H4 (cell line): ENCODE results near the gene PHETA1. TPM values are rescaled to one million over a fixed set of nuclear protein-coding genes. Genes with fewer than 3 reads are reported as not detected.
A peak's percentile ranks its signal among the peaks of the same experiment; 100 is the strongest.

Experiments used
- DNase-seq: peaks from one replicate; pipeline ENCODE4 v3.0.0-alpha.2; 2015; ENCODE audit warnings: low spot score
- total RNA-seq: library from RNA; depleted of rRNA; stranded (reverse); fragments of >200 nt; shearing (Covaris generic); gene quantifications from 2 replicates; pipeline ENCODE4 v1.2.3, GENCODE V29; 2014; rRNA removed

The PHETA1 gene, protein sequence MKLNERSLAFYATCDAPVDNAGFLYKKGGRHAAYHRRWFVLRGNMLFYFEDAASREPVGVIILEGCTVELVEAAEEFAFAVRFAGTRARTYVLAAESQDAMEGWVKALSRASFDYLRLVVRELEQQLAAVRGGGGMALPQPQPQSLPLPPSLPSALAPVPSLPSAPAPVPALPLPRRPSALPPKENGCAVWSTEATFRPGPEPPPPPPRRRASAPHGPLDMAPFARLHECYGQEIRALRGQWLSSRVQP
- total RNA-seq: 2.1 and 3.5 TPM in 2 replicates

DNA sequence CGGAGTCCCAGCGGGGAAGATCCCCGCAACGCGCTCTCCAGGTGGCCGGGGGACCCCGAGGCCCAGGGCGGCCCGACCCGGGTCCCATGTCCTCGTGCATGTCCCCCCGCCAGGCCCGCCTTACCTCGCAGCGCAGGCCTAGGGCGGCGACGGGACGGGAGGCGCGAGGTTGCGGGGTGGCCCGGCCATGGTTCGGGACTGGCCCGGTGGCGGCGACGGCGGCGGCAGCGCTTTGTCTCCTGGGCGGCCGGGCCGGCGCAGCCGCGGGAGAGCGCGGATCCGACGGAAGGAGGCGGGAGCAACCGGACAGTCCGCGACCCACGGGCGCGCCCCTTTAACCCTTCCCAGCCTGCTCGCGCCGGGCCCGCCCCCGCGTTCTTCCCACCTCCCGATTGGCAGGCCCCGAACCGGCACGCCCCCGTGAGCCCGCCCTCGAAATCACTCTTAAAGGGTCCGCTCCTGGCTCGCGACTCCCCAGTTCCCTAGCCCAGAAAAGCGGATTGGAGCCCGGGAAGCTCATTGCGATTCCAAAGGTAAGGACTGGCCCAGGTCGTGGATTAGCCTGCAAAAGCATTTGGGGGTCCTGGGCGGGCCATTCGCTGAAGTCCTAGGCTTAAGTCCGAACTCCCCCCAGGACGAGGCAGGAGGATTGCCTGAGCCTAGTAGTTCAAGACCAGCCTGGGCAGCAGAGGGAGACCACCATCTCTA is at the start of gene PHETA1:
Gene PHETA1, minus strand, starts transcription at position 308 of the 708 bp plus-strand sequence. CDS start 5,668 bp downstream, outside the sequence.
- peak; percentile 73 for DNase-seq

DNA sequence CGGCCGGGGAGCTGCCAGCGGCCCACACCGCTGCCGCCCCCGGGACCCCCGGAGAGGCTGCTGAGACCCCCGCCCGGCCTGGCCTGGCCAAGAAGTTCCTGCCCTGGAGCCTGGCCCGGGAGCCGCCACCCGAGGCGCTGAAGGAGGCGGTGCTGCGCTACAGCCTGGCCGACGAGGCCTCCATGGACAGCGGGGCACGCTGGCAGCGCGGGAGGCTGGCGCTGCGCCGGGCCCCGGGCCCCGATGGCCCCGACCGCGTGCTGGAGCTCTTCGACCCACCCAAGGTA is 49.6 kb upstream of the PHETA1 start:
- DNase-seq: no peak

DNA sequence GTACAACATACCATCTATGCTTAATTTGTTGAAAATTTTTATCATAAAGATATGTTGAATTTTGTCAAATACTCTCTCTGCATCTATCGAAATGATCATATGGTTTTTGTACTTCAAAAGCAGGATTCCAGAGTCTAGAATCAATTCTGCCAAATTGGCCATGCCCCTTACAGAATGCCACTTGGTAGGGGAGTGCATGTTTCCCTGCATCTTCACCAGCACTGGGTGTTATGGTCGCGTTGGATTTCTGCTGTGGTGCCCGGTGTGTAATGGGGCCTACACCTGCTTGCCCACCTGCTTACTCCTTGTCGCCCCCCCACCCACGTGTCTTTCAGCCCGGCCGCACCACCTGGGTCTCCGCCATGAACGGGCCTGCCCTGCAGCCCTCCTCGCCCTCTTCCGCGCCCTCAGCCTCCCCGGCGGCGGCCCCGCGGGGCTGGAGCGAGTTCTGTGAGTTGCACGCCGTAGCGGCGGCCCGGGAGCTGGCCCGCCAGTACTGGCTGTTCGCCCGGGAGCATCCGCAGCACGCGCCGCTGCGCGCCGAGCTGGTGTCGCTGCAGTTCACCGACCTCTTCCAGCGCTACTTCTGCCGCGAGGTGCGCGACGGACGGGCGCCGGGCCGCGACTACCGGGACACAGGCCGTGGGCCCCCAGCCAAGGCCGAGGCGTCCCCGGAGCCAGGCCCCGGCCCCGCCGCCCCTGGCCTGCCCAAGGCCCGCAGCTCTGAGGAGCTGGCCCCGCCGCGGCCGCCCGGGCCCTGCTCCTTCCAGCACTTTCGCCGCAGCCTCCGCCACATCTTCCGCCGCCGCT is 49.1 kb upstream of the PHETA1 start:
- DNase-seq: no peak

DNA sequence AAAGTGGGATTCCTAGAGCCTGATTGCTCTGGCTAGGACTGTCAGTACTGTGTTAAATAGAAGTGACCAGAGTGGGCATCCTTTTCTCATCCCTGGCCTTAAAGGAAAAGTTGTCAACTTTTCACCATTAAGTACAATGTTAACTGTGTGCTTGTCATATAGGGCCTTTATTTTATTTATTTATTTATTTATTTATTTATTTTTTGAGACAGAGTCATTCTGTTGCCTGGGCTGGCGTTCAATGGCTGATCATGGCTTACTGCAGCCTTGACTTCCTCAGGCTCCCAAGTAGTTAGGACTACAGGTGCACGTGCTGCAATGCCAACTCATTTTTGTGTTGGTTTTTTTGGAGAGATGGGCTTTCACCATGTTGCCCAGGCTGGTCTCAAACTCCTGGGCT is 48.4 kb upstream of the PHETA1 start:
- DNase-seq: no peak

DNA sequence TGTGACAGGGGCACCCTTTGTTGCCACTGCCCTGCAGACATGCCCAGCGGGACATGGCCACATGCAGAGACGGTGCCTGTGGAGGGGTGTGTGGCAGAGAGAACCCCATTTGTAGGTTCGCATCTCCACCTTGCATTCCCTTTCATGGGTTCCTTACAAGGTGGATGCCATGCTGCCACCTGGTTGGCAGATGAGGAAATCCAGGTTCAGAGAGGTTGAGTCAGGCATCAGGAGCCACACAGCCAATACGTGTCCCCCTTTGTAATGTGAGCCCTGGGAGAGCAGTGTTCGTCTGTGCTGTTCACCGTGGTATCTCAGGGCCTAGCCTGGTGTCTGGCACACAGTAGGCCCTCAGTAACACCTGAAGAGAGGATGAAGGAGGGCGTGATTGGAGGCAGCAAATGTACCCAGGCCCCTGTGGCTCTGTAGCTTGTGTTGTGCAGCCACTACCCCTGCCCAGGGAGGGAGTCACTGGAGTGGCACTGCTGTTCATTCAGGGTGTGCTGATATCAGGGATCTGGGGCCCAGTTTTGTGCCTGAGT is 45.9 kb upstream of the PHETA1 start:
- DNase-seq: no peak

DNA sequence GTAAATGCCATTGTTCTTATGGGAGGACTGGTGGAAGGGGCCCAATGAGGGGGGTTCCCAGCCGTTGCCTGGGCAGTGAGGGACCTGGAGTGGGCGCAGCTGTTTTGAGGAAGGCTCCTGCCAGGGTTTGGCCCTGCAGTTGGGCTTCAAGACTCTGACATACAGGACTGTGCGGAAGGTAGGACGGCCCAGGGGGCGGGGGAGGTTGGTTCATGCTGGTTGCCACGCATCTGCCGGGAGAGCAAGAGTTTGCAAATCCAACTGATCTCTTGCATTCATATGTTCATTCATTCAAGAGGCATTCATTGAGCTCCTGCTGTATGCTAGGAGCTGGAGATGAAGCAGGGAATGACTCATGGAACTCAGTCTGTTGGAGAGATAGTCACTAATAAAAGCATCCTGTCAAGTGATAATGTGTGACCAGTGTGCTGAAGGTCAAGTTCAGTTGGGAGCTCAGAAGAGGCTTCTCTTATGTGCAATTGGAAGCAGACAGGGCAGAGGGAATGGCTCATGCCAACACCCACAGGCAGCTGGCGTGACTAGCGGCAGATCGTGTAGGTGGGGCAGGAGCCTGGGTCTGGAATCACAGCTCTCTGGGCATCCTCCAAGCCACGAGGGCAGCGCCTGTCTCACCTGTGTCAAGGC is 44.7 kb upstream of the PHETA1 start:
- no peak for DNase-seq

DNA sequence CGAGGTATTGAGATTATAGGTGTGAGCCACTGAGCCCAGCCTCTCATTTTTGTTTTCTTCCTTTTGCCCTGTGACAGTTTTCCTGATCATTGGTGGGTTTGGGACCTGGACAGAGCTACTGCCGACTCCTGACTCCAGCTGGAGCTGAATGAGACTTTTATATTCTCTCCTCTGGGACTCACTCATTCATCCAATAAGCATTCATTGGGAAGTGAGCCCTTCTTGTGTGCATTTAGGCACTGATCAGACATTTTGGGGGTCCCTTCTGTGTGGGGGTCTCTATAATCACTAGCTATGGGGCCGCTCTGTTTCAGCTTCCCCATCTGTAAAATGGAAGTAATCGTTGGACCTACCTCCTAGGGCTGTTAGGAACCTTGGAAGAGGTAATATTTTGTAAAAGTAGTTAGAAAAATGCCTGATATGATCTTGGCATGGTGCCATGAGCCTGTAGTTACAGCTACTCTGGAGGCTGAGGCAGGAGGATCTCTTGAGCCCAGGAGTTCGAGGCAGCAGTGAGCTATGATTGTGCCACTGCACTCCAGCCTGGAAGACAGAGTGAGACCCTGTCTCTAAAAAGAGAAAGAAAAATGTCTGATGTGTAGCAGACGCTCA is 44.0 kb upstream of the PHETA1 start:
- DNase-seq: no peak

DNA sequence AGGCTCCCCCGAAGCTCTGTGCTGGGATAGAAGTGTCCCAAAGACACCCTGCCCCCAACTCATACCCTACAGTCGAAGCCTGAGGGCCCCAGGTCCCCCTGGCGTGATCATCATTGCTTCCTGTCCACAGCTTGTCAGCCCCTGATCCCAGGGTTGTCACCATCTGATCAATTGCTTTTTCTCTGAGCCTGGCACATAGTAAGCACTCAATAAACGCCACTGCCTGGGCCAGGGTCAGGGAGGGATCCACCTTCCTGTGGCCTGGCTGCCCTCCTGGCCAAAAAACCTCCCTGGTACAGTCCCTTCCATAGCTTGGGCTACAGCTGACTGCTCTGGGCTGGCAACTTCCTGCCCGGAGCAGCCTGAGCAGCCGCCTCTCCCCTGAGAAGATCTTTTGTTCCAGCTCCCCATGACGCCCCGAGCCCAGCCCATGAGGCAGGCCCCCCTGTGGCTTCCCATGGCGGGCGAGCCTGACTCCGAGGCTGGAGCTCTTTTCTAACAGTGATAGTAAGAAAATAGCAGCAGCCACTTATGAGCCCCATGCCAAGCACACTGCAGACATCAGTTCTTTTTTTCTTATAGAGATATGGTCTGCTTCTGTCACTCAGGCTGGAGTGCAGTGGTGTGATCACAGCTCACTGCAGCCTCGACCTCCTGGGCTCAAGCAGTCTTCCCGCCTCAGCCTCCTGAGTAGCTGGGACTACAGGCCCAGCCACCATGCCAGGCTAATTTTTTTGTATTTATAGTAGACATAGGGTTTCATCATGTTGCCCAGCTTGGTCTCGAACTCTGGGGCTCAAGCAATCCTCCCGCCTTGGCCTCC is 43.3 kb upstream of the PHETA1 start:
- no peak for DNase-seq

DNA sequence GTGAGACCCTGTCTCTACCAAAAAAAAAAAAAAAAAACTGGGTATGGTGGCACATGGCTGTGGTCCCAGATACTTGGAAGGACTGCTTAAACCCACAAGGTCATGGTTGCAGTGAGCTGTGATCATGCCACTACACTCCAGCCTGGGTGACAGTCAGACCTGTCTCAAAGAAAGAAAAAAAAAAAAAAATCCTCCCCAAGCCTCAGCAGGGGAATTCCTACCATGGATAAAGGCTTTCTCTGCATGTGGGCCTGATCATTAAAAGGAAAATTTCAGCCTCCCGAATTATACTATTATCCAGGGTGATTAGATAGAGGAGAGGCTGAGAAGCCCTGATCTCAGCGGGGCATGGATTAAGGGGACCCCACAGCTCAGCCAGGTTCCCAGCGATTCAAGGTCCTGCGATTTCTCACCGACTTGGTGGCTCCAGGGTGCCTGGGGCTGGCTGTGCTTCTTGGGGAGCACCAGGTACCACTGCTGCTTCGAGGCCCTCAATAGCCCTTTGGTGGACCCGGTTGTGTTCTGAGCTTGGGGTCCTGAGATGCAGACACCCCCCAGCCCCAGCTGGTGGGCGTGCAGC is 42.4 kb upstream of the PHETA1 start:
- DNase-seq: no peak

DNA sequence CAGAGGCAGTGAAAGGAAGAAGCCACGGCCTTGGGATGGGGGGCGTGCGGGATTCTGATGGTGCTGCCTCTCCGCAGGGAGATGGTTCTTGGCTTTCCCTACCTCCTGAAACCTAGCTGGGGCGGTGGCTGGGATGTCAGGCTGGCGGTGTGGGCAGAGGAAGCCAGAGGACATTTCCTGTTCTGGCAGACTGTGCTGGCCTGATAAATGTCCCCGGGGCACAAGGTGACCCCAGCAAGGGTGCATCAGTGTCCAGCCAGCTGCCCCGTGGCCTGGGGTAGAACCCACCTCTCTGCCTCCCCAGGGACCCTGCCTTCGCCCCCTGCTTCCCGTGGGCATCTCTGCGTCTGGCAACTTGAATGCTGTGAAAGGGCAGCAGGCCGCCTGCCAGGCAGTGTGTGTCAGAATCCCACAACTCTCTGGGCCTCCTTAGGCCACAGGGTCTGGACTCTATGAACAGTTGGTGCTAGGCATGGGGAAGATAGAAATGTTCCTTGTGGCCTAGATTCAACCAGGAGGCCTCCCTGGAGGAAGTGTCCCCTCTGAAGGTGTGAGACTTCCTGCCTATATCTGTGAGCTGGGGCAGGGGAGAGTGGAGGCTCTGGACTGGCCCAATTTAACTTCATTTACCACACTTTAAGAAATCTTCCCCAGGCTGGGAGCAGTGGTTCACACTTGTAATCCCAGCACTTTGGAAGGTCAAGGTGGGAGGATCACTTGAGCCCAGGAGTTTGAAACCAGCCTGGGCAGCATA is 41.7 kb upstream of the PHETA1 start:
- DNase-seq: no peak

DNA sequence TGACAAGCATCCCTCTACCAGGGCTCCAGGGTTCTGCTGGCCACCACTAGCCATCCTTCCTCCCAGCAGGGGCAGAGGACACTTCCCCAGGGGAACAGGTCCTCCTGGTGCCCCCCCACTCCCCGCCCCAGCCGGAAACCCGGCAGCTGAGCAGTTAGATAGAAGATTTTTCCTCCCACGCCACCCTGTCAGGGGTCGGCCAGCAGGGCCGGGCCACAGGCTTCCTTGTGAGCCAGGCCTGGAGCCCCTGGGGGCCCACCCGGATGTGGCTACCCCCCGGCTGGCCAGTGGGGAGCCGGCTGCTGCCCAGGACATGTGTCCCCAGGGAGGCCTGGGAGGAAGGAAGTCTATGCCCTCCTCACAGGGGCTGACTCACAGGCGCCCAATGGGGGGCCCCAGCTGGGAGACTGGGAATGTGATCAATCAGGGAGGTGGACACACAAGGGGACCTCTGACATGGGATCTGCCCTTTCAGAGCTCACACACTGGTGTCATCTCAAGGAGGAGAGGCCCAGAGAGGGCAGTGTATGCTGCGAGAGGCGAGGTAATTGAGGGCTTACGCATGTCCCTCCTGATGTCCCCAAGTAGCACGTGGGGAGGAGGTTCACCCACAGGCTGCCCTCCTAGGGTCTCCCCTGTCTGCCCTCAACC is 41.0 kb upstream of the PHETA1 start:
- DNase-seq: peak; percentile 59

DNA sequence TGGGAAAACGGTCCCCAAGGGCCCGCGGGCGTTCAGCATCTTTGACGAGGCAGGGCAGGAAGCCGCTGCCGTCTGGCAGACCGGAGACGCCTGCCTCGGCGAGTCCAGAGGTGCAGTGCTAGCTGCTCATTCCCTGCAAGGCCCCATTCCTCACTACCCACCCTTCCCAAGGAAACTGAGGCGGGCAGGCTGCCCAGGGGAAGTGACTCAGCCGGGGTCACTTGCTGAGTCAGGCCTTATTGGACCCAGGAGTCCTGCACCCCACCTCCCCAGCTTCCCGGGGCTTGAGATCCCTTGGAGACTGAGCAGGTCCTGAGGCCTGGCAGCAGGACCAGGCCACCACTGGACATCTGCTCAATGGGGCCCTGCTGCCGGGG is 40.5 kb upstream of the PHETA1 start:
- DNase-seq: no peak

DNA sequence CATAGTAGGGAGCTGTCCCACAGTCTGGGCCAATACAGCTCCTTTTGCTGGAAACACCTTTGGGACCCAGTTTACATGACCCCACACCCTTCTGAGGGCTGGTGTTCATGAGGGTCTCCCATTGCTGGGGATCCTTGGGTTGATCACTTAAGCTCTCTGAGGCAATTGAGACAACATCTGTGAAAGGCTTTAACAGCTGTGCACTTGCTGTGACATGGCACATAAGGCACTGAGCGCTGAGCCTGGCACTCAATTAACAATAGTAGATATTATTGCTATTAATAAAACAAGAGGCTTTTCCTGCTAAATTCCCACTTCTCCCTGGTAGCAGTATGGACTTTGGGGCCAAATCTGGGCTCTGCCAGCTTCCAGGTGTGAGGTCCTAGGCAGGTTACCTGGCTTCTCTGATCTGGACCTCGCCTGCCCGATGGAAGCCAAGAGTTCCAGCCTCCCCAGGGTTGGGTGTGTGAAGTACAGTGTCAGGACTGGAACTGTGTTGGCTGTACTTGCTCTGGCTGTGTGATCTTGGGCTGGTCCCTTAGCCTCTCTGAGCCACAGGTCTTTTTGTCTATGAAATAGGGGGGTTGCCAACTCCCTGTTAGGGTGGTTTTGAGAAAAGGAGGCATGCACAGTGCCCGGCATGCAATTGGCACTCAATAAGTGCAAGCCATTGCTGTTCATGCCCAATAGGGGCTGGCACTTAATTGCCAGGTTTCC is 39.9 kb upstream of the PHETA1 start:
- DNase-seq: no peak

DNA sequence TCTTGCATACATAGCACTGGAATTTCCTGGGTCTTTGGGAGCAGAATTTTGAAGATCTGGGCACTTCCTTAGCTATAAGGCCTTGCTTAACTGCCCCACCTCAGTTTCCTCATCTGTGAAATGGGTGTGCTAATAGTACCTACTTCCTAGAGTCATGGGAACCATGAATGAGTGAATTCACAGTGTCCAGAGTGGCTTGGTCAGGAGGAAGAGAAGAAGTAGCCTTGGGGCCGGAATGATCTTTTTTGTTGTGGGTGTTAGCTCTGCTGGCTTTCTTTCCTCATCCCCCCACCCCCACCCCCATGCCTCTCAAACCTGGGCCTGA is 39.2 kb upstream of the PHETA1 start:
- no peak for DNase-seq

DNA sequence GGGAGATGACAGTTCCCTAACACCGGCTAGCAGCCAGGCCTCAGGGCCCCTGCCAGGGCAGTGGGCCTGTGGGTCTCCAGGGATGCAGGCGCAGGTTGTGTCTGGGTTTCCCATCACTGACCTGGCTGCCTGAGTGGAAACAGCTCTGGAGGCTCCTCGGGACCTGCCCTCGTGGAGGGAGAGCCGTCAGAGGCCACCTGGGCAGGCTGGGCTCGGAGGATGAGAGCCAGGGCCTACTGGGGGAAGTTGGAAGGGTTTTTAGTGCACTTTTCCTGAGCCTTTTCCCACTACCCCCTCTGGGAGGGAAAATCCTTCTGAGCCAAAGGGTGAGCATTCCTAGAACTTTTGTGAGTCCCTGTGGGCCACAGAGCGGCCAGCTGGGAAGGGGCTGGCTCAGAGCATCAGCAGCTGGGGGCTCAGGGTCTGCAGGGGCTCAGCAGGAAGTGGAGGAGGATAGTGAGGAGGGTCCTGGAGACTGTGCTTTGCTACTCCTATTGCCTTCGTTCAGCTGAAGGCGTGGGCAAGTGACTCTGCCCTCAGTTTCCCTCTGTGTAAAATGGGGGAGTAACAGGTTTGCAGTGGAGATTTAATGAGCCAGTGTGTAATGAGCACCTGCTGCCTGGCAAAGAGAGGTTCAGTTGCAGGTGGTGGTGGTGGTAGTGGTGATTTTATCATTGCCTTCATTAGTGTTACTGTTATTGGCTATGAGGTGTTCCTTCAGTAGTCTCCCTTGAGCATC is 38.7 kb upstream of the PHETA1 start:
- no peak for DNase-seq

DNA sequence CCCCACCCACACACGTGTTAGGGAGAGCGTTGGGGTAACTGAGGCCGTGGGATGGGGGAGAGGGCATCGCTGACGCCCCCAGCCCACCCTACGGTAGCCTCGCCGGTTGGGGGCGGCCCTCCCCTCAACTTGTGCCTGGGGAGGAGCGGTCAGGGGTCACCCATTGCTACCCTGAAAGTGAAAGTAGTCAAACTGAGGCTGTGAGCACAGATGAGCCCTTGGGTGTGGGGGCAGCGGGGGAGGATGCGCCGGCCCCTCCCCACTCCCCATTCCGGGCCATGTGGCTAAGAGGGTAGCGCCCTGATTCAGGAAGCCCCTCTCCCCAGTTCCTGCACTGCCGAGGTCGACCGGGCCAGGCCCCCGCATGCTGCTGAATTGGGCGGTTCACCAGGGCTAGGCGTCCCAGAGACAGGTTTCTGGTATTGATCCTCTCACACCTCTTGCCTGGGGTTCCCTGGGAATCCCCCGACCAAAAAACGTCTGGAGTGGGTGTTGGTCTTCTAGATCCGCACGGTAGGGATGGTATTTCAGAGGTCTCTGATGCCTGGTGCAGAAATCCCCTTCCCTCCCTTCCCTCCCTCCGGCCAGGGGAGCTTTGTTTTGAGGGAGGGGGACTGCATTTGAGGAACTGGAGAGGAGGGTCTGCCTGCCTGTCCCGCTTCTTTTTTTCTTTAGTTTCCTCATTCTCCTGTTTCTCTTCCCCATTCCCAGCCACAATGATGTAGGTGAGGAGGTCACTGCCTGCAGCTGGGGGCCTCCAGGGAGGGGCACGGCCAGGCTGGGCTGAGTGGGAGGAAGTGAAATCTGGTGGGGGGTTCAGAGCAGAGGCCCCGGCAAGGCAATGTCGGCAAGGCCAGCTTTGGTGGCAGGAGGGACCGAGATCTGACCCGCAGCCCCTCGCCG is 37.8 kb upstream of the PHETA1 start:
- DNase-seq: no peak
